Gastrocnemius medialis (tissue), 4 donors: ENCODE measurements around the gene CD48. TPM values are rescaled to one million over a fixed set of nuclear protein-coding genes. Genes with fewer than 3 reads are reported as not detected.

Experiments
- ATAC-seq, 2 donors: fragments of 150-250 bp; one replicate each; pipeline ENCODE4 v1.9.1; 2016
- DNase-seq, 2 donors: peaks; one replicate each; pipeline ENCODE4 v3.0.0-alpha.2; 2019
- H3K27ac ChIP-seq, 4 donors: fragments of 200-600 bp; sonication (generic); 1 replicate in 1 of 4; 2 replicates in 3 of 4; pipeline ENCODE4 v1.5.1; 2016 to 2018; ENCODE audit warnings: mild to moderate bottlenecking in 2 of 4, moderate library complexity in 1 of 4
- H3K27me3 ChIP-seq, 3 donors: fragments of 200-600 bp; sonication (generic) in 2 of 3; 1 replicate in 1 of 3; 2 replicates in 2 of 3; pipeline versions ENCODE4 v1.5.1 to v1.6.0; 2016 to 2019; ENCODE audit warnings: mild to moderate bottlenecking in 1 of 3, moderate library complexity in 1 of 3
- H3K36me3 ChIP-seq, 2 donors: fragments of 200-600 bp; sonication (generic) in 1 of 2; one replicate each; pipeline ENCODE4 v1.5.1; 2017 to 2018
- H3K4me1 ChIP-seq, 2 donors: fragments of 200-600 bp; sonication (generic) in 1 of 2; one replicate each; pipeline ENCODE4 v1.5.1; 2016 to 2017; ENCODE audit warnings: mild to moderate bottlenecking in 2 of 2
- H3K4me3 ChIP-seq, 4 donors: fragments of 200-600 bp; sonication (generic) in 3 of 4; 1 replicate in 1 of 4; 2 replicates in 3 of 4; pipeline ENCODE4 v1.5.1; 2016 to 2019; ENCODE audit warnings: mild to moderate bottlenecking in 2 of 4
- H3K9me3 ChIP-seq, 3 donors: fragments of 200-600 bp; sonication (generic) in 2 of 3; 1 replicate in 1 of 3; 2 replicates in 2 of 3; pipeline ENCODE4 v1.5.1; 2016 to 2019
- POLR2A ChIP-seq, 2 donors: fragments of 450-650 bp; IDR thresholded peaks; one replicate each; pipeline ENCODE4 v1.6.1; 2017; ENCODE audit warnings: antibody characterized with exemption in 2 of 2, mild to moderate bottlenecking in 2 of 2, moderate library complexity in 2 of 2
- in situ Hi-C, 4 donors: fragments of 200-750 bp; cut with MboI; loops; one replicate each; pipeline versions ENCODE4 v1.15.0 to v1.8.0; 2017; ENCODE audit warnings: low sequenced_read_pairs in 4 of 4
- intact Hi-C: fragments of 100-400 bp; cut with DNase I; formaldehyde crosslinking; loops from one replicate; pipeline ENCODE4 v1.15.1; 2023; ENCODE audit warnings: low total_unique reads
- total RNA-seq, 4 donors: library from RNA; depleted of rRNA; stranded (reverse); fragments of >200 nt; gene quantifications; one replicate each; pipeline versions ENCODE4 v1.1.0 to v1.2.3, GENCODE V29; 2016
- TF ChIP-seq, protein P1 (sequence below), 5 experiments: fragments of 450-650 bp in 3 of 5; fragments of 200-600 bp in 2 of 5; sonication (generic) in 2 of 5; IDR thresholded peaks in 4 of 5; conservative IDR thresholded peaks in 1 of 5; 1 replicate in 4 of 5; 2 replicates in 1 of 5; pipeline ENCODE4 v1.5.1; 2016 to 2019; ENCODE audit warnings: antibody characterized with exemption in 5 of 5, mild to moderate bottlenecking in 3 of 5, moderate library complexity in 3 of 5

Gene CD48
- total RNA-seq, 4 donors from 2014 or later = 0.62 to 1.3 TPM; not detected in 2

DNA sequence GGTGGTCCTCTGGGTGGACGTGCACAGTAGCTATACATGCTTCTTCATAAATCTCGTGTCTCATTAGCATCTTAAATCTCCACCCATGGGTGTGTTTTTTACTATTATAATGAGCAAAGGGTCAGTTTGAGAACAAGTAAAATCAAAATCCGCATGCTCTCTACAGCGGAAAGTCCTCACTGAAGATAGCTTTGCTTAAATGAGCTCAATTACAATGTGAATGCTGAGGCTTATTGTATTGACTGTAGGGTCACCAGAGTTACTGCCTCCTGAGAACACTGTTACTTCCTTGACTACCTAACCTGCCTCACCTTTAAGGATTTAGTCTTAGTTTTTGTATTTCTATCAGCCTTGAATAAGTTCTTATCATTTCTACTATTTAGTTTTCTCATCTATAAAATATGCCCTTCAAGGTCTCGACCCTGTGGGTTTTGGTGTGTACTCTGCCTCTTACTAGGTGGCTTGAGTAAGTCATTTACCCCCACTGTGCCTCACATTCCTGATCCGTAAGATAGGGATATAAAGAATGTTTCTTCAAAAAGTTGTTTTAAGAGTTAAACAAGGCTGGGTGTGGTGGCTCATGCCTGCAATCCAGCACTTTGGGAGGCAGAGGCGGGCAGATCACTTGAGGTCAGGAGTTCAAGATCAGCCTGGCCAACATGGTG, 35.3 kb upstream of the CD48 start:
- intact Hi-C loops = no loop called here
- Histone ChIP-seq H3K27ac (no peak overlapping the region), H3K4me3 (no peak overlapping the region), H3K36me3 (no peaks in the 10 kb centered on the region), H3K27me3 (no peaks in the 10 kb centered on the region), H3K9me3 (no peaks in the 10 kb centered on the region), H3K4me1 (no peaks in the 10 kb centered on the region)
- in situ Hi-C loops = no loop called here
- TF ChIP-seq, protein P1, sequence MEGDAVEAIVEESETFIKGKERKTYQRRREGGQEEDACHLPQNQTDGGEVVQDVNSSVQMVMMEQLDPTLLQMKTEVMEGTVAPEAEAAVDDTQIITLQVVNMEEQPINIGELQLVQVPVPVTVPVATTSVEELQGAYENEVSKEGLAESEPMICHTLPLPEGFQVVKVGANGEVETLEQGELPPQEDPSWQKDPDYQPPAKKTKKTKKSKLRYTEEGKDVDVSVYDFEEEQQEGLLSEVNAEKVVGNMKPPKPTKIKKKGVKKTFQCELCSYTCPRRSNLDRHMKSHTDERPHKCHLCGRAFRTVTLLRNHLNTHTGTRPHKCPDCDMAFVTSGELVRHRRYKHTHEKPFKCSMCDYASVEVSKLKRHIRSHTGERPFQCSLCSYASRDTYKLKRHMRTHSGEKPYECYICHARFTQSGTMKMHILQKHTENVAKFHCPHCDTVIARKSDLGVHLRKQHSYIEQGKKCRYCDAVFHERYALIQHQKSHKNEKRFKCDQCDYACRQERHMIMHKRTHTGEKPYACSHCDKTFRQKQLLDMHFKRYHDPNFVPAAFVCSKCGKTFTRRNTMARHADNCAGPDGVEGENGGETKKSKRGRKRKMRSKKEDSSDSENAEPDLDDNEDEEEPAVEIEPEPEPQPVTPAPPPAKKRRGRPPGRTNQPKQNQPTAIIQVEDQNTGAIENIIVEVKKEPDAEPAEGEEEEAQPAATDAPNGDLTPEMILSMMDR (IDR thresholded peaks at IDR 0.05 in 4 of 5, conservative IDR thresholded peaks at IDR 0.05 in 1 of 5) = no peak
- TF ChIP-seq POLR2A (IDR thresholded peaks at IDR 0.05) = no peak
- no peak for ATAC-seq
- no peak for DNase-seq

DNA sequence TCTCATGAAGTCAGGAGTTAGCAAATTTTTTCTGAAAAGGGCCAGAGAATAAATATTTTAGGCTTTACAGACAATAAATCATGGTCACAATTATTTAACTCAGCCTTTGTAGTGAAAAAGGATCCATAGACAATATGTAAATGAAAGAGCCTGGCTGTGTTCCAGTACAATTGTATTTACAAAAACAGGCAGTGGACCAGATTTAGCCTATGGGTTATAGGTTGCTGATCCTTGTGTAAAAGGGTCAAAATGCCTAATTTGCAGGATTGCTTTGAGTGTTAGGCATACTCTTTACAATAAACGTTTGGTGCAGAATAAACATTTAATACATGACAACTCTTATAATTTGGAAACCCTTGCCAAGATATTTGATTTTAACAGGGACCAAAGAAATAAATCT, 33.9 kb upstream of the CD48 start:
- Histone ChIP-seq H3K27ac (no peak overlapping the region), H3K9me3 (no peaks in the 10 kb centered on the region), H3K27me3 (no peaks in the 10 kb centered on the region), H3K36me3 (no peaks in the 10 kb centered on the region), H3K4me1 (no peaks in the 10 kb centered on the region), H3K4me3 (no peak overlapping the region)
- DNase-seq (no peak), ATAC-seq (no peak)
- in situ Hi-C loops = no loop called here
- TF ChIP-seq, protein P1 (IDR thresholded peaks at IDR 0.05 in 4 of 5, conservative IDR thresholded peaks at IDR 0.05 in 1 of 5) = no peak
- TF ChIP-seq POLR2A (IDR thresholded peaks at IDR 0.05) = no peak
- intact Hi-C loops = no loop called here

DNA sequence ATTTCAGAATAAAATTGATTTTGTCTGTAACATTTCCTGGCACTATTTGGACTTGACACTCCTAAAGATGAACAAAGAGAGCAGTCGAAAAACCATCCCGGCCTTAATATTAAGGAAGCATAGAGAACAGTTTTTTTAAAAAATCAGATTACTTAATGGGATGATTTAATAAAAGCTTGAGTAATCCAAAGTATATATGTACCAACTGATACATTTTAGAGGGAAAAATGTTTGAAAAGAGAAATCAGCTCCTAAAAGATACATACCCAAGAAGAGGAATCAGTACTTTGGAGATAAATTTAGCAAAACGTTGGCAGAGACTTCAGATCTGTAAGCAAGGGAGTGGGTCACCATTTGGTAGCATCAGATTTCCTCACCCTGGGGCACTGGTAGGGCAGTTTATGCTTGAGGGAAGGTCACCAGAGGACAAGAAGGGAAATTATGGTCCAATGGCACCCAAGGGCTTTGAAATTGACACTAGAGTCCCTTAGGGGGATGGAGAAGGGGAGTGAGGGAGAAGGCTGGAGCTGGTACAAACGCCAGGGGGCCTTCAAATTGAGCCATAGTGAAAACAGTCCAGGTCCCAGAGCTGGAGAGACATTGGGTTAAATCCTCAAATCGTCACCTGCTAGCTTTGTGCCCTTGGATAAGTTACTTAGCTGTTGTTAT, 33.4 kb upstream of the CD48 start:
- in situ Hi-C loops = no loop called here
- no peak for TF ChIP-seq POLR2A (IDR thresholded peaks at IDR 0.05)
- TF ChIP-seq, protein P1 (IDR thresholded peaks at IDR 0.05 in 4 of 5, conservative IDR thresholded peaks at IDR 0.05 in 1 of 5) = no peak
- intact Hi-C loops = no loop called here

DNA sequence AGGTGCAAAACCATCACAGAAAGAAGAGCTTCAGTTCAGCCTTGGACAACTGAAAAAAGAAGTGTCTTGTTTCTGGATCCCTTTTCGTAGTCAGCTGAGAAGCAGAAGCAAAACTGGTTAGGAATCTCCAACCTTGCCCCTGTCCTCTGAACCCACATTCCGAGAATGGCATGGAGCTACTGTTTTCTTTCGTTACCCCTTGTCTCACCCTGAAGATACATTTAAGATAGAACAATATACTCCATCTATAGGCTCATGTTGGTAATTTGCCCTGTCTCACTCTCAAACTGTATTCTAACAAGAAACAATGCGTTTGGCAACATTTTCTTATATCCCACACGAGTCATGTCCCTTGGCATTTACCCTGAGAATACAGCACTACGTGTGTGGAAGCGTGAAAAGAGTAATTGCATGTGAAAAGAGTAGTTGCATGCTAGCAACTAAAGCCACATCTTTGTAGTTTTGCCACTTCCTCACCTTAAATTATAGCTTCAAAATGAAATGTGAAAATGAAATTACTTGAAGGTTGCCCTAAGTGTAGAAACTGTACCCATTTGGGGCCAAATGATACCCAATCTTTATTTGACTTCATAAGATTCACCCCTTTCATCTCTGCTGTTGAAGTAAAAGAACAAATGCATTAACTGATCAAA, 32.7 kb upstream of the CD48 start:
- TF ChIP-seq POLR2A (IDR thresholded peaks at IDR 0.05) = no peak
- TF ChIP-seq, protein P1 (IDR thresholded peaks at IDR 0.05 in 4 of 5, conservative IDR thresholded peaks at IDR 0.05 in 1 of 5) = no peak
- intact Hi-C loops = no loop called here
- Histone ChIP-seq H3K27me3 (no peaks in the 10 kb centered on the region), H3K4me1 (no peaks in the 10 kb centered on the region), H3K27ac (no peak overlapping the region), H3K4me3 (no peak overlapping the region), H3K36me3 (no peaks in the 10 kb centered on the region), H3K9me3 (no peaks in the 10 kb centered on the region)
- DNase-seq = no peak
- no peak for ATAC-seq
- in situ Hi-C loops = no loop called here

More for the DNA sequence above, 33.4 kb upstream of the CD48 start:
- Histone ChIP-seq H3K36me3 (no peaks in the 10 kb centered on the region), H3K27me3 (no peaks in the 10 kb centered on the region), H3K27ac (no peak overlapping the region), H3K4me1 (no peaks in the 10 kb centered on the region), H3K4me3 (no peak overlapping the region), H3K9me3 (no peaks in the 10 kb centered on the region)
- no peak for ATAC-seq
- DNase-seq = no peak
